Mesendoderm (in vitro differentiated cells): Measurements from ENCODE around the gene DCAF7. TPM values are rescaled to one million over a fixed set of nuclear protein-coding genes. Genes with fewer than 3 reads are reported as not detected.

Experiments used
- small RNA-seq: library from polyadenylated mRNA; stranded (forward); fragments of <200 nt; extraction: miRNeasy Mini kit (QIAGEN cat#:217004); gene quantifications from one replicate; pipeline ENCODE3, GENCODE V24; 2013; ENCODE audit not compliant: insufficient read depth

Gene DCAF7

Small RNAs within 50 kb of the gene (small RNA-seq; reads per million reads assigned to genes)
- not detected for gene RNU6-288P
